Measurements from ENCODE around the gene C4orf46.
A peak's percentile ranks its signal among the peaks of the same experiment; 100 is the strongest.
"Not testable (repeated sequence)": the region's sequence is repeated elsewhere in the genome, so short reads cannot be mapped to it uniquely, and the experiment has no call there.

Gene C4orf46

DNA sequence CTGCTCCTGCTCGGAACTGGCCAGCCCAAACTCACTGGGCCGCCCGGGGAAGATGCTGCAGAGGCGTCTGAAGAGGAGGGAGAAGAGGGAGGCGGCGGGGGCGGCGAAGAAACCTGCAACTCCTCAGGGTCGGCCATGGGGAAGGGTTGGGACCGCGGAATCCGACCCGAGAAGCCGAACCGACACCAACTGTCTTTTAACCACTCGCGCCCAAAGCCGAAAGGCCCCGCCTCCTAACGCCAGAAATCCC, at the start of gene C4orf46:
C4orf46 (minus strand) TSS at position 223 of the 250 bp plus-strand sequence; CDS start at position 137, 86 bp downstream.
- DNase-seq = no peak

DNA sequence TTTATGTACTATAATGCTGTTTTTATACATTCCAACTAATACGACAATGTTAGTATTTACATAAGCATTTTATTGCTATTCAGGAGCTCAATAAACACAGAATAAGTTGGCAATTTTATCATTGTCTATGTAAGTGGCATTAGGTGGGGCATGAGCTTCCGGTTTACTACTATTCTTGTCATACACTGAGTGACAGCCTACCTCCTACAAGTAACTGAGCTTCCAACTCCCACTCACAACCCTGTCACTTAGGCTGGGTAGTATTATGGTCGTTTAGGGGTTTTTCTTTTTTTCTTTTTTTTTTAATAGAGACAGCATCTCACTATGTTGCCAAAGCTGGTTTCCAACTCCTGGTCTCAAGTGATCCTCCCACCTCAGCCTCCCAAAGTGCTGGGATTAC, 44.1 kb upstream of the C4orf46 start:
- no peak for DNase-seq

DNA sequence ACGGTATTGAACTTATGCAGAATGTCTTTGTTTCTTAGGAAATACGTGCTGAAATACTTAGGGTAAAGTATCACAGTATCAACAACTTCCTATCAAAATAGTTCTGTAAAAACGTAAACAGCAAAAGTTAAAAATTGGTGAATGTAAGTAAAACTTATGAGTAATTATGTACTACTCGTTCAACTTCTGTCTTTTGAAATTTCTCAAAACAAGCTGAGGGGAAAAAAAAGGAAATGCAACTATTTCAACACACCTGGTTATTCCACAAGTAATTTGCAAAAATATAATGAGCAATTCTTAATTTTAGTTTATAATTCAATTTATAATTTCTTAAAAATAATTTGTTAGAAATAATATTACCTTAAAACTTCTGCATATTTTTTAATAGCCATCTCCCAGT, 43.2 kb upstream of the C4orf46 start:
- DNase-seq = no peak

DNA sequence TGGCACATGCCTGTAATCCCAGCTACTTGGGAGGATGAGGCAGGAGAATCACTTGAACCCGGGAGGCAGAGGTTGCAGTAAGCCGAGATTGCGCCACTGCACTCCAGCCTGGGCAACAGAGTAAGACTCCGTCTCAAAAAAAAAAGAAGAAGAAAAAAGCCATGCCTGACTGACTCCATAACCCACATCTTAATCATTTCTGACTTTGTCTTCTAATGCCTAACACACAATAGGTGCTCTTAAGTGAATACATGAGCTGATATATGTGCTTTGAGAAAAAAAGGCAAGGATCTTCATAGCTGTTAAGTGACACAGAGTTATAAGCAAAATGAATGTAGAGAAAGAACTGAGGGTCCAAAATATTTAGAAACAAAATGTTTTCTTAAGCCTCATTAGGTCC, 40.9 kb upstream of the C4orf46 start:
- DNase-seq = not testable (repeated sequence)

DNA sequence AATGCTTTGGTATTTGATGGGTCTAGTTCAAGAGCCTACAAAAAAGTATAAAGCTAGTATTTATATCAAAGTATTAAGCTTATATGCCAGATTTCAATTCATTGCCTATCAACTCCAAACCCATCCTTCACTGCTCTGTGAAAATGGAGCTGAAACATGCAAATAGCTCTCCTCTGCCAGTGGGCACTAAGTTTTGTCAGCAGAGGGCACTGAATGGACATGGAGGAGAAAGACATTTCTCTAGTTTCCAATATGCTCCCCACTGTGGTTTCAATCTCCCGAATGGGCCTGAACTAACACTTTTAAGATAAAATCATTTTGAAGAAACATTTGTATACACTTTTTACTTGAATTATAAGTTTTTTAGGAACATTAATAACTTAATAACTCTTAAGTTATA, 39.1 kb upstream of the C4orf46 start:
- DNase-seq = peak; percentile 3

DNA sequence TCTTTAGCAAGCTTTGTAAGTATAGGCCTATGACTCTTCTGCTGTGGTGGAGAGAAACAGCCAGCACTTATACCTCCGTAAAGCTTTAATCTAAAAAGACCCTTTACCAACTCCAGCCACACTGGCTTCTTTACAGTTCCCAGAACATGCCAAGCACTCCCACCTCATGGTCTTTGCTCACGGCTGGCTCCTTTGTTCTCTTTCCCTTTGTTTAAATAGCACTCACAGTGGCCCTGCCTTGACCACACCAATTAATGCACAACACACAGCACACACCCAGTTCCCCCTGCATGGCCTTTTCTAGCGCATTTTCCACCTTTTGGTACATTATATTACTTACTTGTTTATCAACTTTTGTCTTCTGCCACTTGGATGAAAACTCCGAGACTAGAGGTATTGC, 32.6 kb upstream of the C4orf46 start:
- no peak for DNase-seq

DNA sequence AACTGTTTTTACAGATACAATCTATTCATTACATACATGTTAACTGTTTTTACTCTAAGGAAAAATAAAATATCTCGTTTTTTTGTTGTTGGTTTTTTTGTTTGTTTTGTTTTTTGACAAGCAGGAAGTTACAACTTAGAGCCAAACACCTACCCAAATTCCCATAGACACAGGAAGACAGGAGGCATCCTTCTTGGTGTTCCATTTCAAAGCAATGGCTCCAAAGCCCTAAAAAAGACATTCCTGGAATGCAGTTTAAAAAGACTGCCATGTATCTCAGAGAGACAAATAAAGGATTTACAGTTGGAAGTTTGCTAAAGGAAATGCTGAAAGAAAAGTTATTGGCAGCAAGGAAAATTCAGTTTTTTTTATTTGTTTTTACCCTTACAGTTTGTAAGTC, 17.1 kb upstream of the C4orf46 start:
- DNase-seq = no peak

DNA sequence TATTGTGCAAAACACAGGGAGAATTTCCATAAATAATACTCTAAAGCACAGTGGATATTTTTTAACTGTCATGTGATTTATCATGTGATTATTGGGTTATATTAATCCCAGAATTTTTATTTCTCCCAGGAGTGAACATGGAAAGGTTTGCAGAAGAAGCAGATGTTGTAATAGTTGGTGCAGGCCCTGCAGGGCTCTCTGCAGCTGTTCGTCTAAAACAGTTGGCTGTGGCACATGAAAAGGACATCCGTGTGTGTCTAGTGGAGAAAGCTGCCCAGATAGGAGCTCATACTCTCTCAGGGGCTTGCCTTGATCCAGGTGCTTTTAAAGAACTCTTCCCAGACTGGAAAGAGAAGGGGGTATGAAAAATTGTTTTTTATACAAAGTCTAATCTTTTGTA, 10.4 kb upstream of the C4orf46 start:
- DNase-seq = no peak

DNA sequence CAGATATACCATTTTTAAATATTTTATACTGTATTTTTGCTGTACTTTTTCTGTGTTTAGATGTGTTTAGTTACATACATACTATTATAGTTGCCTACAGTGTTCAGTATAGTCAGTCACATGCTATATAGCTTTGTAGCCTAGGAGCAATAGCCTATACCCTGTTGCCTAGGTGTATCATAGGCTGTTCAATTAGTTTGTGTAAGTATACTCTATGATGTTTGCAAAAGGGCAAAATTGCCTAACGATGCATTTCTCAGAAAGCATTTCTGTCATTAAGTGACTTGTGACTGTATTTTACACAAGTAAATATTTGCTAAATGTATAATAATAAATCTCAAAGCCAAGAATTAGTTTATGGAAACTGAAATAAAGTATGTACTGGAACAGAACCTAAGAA, 9.9 kb upstream of the C4orf46 start:
- no peak for DNase-seq

DNA sequence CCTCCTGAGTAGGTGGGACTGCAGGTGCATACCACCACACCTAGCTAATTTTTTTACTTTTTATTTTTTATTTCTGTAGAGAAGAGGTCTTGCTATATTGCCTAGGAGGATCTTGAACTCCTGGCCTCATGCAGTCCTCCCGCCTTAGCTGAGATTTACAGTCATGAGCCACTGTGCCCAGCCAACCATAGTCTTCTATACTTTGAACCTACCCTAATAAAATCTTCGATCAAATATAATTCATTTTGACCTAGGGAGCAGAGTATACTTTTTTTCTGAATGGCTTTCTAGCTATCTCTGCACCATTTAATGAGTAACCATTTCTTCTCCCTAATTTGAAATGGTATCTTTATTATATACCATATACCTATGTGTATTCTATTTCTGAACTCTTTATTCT, 7.1 kb upstream of the C4orf46 start:
- no peak for DNase-seq

DNA sequence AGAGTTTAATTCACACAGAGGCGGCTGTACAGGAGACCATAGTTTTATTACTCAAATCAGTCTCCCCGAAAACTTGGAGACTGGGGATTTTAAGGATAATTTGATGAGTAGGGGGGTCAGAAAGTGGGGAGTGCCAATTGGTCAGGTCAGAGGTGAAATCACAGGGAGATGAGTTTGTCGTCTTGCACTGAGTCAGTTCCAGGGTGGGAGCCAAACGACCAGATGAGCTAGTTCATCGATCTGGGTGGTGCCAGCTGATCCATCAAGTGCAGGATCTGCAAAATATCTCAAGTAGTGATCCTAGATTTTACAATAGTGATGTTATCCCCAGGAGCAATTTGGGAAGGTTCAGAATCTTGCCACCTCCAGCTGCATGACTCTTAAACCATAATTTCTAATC, 4.4 kb upstream of the C4orf46 start:
- DNase-seq = no peak

DNA sequence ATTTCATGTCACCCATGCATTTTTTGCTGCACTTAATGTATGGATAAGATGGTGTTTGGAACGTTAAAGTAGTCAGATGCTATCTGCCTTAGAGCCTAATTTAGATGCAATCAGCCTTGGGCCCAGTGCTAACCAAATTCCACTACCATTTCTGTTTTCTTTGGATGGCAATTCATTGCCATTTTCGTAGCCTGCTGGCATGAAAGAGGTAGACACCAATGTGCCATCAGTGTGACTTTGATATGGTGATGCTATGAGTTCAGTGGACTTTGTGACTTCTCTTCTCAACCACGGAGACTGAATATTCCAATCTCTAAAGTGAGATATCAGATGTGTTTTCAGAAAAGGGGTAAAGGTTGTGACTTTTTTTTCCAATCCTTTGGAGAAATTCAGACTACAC, 1.9 kb upstream of the C4orf46 start:
- no peak for DNase-seq

DNA sequence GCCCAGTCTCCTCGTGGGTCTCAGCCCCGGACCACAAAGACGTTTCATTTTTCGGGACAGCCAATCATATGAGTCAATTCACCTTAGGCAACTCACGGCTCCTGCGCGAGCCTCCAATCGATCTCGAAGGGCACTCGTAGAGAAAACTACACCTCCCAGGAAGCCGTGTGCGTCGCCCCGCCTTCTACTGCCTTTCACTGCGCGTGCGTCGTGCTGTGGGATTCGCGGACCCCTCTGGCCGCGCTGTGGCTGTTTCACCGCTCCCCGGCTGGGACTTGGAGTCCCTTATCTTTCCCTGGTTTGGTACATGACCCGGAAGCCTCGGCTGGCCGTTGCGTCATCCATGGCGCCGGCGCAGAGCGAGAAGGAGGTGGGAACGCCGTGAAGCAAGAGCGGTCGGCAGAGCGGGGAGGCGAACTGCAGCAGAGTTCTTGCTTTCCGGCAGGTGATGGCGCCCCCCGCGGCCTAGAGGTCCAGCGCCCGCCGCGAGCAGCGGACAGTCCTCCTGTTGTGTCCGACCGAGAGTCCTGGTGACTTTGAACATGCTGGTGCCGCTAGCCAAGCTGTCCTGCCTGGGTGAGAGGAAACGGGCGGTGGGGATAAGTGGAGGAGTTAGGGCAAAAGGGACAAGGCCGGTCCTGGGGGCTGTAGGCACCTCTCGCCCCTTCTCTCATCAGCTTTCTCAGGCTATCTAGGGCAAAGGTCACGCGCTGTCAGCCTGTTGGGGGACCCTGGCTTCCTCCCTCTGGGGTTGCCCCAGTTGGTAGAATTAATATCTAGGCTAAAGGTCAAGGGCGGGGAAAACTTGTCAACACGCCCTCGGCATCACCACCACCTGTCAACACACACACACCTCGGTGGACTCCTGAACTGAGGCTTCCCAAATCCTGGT, 474 bp upstream of the C4orf46 start, which contains the start of gene ETFDH:
ETFDH (plus strand) TSS at position 382 of the 892 bp plus-strand sequence; CDS start at position 543, 161 bp downstream.
- peak; percentile 98 for DNase-seq

DNA sequence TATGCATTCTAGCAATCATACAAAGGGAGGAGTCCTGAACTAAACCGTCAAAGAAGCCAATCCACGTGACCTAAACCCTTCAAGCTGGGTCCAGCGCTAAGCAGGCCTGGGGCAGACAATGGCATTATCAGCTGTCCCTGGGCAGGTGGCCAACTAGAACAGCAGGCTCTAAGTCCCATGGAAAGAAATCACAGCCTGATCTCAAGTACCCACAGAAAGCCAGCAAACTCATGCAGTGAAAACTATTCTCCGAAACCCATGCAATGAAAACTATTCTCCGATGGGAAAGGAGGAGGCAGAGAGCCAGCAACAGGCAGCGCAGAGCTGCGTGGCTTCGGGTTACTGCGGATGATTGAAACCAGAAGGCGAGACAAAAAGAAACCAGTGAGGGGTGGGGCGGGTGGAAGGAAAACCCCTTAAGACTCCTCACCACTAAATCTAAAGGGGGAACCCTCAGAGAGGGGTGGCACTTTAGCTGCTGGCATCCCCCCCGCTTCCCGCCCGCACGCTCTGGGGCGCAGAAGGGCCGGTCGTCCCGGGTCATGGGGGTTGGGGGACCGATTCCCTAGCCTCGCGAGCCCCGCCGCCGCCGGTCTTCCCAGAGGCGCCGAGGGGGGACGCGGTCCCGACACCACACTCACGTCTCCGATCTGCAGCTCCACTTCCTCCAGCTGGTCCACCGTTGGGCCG, 567 bp downstream of the C4orf46 start:
- peak; percentile 72 for DNase-seq

DNA sequence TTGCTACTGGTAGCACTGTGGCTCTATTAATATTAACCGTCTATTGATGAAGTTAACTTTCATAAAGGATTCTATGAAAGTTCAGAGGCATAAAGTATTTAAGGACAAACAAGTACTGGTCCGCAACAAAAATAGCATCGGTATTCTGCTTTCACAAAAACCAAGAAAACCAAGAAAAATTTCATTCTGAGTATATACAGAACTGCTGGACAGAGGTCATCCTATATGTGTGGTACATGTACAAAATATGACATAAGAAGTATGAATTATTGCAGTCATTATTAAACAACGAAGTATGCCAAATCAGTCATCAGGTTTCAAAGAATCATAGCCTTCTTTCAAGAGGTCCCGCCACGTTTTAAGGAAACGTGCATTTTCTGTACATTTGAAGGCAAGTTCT, 2.4 kb downstream of the C4orf46 start:
- no peak for DNase-seq

DNA sequence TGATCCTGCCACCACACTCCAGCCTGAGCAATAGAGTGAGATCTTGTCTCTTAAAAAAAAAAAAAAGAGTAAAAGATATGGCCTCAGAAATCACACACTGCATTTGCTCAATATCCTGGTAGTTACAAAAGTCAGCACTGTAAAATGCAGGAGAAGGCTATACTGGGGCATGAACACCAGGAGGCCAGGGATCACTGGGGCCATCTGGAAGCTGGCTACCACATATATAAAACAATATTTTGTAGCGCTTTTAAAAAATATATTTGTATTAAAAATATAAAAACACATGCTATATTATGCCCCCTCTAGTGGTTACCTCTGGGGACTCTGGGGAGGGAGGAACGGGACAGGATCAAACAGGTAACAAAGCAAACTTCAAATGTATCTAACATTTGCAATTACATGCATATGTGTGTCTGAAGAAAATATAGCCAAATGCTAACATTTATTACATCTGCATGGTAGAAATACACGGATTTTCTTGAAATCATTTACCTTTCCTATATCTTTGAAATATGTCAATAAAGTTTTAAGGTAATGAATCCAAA, 4.0 kb downstream of the C4orf46 start:
- peak; percentile 18 for DNase-seq

DNA sequence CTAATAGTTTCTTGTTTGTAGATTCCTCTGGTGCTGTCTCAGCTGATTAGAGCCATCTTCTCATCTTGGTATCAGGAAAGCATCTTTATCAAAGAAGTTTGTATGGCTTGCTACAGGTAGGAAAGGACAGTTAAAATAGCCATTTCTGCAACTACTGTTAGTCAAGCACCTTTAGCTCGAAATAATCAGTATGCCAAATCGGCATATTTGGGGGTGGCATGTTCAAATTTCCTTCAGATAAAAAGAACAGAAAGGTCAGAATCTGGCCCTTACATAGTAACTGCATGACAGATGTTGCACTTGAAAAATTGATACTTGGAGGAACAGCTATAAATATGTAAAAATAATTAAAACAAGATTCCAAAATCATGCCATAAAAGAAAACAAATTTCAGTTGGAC, 4.8 kb downstream of the C4orf46 start:
- no peak for DNase-seq

DNA sequence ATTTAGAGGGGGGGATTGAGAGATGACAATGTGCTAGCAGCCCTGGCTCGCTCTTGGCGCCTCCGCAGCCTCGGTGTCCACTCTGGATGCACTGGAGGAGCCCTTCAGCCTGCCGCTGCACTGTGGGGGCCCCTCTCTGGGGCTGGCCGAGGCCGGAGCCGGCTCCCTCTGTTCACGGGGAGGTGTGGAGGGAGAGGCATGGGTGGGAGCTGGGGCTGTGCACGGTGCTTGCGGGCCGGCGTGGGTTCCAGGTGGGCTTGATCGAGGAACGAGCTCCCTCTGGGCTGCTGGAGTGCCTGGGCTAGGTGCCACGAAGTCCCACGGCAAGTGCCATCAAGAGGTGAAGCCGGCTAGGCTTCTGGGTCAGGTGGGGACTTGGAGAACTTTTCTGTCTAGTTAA, 6.9 kb downstream of the C4orf46 start:
- no peak for DNase-seq

DNA sequence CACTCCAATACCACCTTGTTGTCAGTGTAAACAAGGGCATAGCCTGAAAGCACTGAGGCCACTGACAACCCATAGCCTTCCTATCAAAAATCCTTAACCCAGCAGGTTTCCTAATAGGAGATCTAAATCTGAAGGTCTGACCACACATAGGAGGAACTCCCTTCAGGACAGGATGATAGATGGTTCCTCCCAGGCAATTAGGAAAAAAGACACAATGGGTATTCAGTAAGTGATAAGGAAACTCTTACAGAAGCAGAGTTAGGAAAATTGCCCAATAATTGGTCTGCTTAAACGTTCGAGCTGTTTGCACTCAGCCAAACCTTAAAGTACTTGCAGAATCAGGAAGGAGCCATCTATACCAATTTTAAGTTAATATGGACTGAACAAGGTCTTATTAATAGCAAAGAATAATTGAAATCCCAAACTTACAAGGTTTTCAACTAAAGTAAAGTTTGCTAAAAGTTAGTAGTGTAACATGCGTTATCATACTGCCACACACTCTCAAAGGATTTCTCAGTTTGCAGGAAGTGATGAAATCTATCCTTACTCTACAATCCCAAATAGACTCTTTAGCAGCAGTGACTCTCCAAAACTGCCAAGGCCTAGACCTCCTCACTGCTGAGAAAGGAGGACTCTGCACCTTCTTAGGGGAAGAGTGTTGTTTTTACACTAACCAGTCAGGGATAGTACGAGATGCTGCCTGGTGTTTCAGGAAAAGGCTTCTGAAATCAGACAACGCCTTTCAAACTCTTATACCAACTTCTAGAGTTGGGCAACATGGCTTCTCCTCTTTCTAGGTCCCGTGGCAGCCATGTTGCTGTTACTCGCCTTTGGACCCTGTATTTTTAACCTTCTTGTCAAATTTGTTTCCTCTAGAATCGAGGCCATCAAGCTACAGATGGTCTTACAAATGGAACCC, 7.7 kb downstream of the C4orf46 start:
- DNase-seq = peak; percentile 66

DNA sequence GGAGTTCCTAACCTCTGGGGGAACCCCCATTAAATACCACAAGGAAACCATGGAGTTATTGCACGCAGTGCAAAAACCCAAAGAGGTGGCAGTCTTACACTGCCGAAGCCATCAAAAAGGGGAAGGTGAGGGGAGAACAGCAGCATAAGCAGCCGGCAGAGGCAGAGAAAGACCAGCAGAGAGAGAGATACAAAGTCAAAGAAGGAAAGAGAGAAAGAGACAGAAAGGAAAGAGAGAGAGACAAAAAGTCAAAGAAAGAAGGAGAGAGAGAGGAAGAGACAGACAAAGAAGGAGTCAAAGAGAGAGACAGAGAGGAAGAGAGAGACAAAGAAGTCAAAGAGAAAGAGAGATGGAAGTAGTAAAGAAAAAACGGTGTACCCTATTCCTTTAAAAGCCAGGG, 8.4 kb downstream of the C4orf46 start:
- DNase-seq = not testable (repeated sequence)

DNA sequence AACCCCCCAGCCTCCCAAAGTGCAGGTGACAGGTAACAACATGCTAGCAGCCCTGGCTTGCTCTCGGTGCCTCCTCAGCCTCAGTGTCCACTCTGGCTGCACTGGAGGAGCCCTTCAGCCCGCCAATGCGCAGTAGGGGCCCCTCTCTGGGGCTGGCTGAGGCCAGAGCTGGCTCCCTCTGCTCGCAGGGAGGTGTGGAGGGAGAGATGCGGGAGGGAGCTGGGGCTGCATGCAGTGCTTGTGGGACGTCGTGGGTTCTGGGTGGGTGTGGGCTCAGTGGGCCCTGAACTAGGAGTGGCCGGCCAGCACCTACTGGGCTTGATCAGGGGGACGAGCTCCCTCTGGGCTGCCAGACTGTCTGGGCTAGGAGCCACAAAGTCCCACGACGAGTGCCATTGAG, 14.4 kb downstream of the C4orf46 start:
- DNase-seq = no peak

DNA sequence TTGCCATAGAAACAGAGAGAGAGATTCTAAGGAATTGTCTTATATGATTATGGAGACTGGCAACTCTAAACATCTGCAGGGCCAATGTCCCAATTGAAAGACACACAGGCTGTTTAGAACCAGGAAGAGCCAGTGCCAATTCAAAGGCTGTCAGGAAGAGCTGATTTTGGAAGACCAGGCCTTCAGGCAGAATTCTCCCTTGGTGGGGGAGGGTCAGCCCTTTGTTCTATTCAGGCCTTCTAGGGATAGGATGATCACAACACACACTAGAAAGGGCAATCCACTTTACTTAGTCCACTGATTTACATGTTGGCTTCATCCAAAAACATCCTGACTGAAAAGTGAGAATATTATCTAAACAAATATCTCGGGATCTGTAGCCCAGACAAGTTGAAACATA, 15.2 kb downstream of the C4orf46 start:
- DNase-seq = no peak

DNA sequence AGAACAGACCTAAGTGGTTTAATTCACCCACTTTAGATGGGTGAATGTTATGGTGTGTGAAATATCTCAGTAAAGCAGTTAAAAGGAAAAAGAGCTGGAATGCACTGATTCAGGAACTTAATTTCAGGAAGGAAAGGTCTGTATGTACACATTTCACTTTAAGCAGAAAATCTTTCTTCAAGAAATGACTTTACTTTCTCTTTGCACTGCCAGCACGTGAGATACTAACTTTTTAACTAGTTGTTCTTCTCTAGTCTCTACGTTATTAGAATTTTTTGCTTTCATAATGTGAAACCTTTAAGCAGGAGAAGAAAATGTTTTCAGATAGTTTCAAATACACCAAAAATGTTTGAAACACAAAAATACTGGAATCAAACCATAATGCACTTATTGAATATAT, 18.8 kb downstream of the C4orf46 start:
- no peak for DNase-seq

All from NCI-H226 (cell line).